Ramos (cell line): Measurements from ENCODE around the gene KLHL36.

Experiments
- in situ Hi-C: fragments of 300-500 bp; cut with MboI; formaldehyde crosslinking; loops from one replicate; pipeline ENCODE4 v1.14.3; 2022; ENCODE audit warnings: low sequenced_read_pairs; ENCODE audit not compliant: unreplicated experiment

KLHL36 gene

DNA sequence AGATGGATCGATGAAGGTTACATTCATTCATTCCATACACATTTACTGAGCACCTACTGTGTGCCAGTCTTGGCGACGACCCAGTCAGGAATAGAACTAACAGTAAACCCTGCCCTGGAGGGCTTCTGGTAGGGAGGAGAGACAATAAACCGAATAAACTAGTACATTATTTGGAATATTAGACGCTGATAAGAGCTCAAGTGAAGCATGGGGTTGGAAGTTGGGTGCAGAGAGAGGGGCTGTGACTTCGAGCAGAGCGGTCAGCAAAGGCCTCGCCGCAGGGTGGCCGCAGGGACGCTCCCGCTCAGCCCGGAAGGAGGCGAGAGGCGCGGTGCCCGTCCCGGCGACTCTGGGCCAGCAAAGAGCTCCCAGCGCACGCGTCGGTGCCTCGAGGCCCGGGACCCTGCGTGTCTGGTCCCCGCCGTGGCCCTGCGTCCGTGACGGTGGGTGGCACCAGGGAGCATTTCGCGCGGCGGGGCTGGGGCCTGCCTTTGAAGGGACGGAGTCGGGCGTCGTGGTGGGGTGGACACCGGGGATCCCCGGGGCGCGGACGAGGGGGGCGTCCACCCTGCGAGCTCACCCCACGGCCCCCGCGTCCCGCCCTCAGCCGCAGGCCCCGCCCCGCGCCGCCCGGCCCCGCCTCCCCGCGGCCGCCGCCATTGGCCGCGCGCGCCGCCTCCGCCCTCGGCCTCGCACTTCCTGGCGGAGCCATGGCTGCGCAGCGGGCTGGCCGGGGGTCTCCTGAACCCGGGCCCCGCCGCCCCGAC, at the start of gene KLHL36:
TSS of gene KLHL36 (plus strand) at position 684 of the 767 bp plus-strand sequence. CDS start 2,357 bp downstream, outside the sequence.
- in situ Hi-C loops = no loop called here

DNA sequence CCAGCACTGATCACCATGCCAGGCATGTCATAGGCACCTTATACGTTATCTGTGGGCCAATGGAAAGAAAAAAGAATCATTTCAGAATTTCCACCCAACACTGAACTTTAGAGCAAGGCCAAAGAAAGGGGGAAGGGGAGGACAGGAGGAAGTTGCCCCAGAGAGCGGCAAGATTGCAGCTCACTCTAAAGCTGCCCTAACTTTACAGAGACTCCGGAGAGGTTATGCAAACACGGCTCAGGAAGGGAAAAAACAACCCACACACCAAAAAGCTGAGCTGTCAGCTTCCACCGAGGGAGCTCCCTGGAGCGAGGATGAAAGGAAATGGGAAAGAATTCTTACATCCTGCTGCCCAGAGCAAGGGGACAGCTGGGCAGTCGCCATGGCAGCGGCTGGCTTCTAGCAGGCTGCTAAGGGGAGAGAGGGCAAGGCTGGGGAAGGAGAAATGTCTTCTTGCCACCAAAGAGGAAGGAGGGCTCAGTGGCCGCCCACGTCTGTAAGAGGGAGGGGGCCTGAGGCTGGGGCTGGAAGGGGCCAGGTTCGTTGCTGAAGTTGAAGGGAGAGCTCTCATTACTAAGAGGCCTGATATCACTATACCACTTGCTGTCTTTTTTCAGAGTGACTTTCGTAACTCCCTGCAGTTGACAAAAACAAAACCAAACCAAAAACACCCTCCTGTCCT, 48.6 kb upstream of the KLHL36 start:
- in situ Hi-C loops = no loop called here

DNA sequence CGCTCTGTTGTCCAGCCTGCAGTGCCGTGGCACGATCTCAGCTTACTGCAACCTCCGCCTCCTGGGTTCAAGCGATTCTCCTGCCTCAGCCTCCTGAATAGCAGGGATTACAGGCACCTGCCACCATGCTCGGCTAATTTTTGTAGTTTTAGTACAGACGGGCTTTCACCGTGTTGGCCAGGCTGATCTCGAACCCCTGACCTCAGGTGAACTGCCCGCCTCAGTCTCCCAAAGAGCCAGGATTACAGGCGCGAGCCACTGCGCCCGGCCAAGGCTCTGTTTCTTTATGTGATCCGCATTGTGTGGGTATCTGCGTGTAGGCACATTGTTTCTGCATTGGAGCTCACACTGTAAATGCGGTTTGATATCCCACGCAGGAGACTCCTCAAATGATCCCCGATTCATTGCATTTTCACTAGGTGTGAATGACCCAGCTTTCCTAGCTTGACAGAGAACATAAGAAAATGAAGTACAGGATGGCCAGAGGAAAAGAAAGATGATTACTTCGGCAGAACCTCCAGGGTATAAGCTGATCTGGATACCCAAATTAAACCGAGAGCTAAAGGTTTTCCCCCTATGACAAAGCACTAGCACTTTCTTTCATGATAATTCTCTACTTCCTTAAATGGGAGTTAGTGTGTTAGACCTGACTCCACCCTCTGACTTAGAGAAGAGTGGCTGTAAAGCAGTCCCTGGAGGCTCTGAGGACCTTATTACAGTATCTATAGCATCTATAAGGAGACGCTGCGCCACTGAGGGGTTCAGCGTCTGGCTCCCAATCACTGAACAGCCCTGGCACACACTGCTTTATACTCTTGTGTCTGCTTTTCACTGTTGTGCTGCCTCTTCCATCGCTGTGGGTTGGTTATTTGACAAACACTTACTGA, 47.7 kb upstream of the KLHL36 start:
- in situ Hi-C loops = no loop called here

DNA sequence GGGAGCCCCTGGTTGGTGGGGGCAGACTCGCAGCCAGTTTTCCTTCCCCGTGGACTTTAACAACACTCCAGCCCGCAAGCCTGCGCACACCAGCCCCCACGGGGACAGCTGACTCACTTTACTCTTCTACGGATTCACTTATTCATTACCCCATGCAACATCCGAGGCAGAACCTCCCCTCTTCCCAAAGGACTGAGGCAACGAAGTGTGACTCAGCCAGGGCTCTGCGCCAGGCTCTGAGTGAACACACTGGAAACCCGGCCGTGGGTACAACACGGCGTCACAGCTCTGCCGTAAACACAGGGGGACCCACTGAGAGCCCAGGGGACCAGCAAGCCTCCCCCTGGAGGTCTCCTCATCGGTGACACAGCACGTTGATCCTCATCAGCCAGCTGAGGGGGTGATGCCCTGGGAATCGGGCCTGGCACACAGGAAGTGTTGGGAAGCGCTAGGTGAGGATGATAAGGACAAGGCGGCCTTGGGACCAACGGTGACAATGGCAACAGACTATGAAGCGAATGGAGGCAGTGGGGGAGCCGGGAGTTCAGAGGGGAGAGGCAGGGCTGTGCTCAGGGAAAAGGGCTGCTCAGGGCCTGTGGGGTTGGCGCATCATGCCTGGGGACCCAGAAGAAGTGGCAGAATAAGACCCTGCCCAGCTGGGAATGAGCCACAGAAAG, 45.0 kb upstream of the KLHL36 start:
- in situ Hi-C loops = no loop called here

DNA sequence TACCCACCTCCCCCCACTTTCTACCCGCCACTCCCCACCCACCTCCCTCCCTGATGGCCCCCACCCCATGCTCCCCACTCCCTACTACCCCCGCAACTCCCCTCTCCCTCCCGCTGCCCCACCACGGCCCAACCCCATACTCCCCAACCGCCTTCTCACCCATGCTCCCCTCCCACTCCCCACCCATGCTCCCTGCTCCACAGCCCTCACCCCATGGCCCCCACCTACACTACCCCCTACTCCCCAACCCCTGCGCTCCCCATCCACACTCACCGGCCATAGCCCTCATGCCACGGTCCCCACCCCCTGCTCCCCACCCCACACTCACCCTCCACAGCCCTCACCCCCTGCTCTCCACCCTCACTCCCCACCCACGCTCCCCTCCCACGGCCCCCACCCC, 44.4 kb upstream of the KLHL36 start:
- in situ Hi-C loops = no loop called here

DNA sequence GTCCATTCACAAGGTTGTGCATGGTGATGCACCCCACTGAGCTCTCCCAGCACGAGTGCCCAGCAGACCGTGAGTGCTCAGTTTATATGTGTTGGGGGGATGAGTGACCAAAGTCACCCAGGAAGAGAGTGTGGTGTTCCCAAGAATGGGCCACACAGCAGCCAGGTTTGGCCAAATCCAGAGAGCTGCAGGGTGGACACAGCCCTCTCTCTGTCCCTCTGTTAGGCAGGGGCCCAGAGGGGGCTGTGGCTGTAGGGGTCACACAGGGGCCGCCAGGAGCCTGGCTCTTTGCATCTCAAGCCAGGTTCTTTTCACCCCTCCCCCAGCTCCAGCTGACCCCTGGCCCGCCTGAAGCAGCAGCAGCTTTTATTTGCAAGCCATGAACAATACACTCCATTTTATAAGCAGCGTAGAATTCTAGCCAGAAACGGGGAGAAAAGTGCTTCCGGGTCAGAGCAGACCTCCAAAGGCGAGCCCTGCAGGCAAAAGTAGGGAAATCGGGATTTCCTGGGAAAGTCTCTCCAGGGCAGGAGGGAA, 43.8 kb upstream of the KLHL36 start:
- in situ Hi-C loops = no loop called here

DNA sequence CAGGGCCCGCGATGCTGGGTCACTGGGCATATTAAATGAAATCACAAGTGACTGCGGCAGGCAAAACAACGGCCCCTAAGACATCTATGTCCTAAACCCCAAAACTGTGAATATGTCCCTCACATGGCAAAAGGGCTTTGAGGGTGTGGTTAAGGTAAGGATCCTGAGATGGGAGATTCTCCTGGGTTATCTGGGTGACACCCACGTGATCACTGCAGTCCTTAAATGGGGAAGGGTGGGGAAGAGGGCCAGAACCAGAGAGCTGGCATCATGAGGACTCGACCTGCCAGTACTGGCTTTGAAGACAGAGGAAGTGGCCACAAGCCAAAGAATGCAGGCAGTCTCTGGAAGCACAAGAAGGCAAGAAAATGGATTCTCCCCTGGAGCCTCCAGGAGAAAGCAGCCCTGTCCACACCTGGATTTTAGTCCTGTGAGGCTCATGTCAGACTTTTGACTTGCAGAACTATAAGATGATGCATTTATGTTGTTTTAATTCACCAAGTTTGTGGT, 42.9 kb upstream of the KLHL36 start:
- in situ Hi-C loops = no loop called here

DNA sequence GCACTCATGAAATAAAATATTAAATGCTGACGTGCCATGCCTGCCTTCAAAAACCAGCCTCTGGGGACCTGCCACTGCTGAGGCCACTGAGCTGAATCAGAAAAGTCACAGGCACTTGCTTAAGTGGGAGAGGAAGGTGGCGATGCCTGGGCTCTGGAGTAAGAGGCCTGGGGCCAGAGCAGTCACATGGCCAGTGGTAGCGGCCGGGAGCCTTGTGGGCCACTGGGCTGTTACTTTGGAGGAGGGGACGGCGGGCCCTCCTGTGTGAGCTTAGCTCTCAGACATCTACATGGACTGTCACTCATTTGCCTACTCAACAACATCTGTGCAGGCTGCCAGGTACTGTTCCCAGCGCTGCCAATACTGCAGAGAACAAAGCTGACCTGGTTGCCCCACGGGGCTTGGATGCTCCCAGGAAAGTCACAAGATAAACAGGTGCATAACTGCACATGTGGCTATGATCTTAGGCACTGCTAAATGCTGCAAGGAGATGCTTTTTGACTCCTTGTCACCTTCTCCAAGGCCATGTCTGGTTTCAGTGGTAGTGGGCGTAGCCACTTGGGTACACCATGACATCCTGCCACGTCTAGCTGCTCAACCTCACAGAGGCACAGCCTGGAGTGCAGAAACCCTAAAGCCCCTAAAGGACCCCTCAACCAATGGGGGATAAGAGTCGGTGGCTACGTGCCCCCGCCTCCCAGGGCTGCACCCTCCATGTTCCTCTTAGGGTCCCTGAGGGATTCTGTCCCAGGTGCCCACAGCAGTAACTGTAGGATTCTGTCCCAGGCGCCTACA, 42.0 kb upstream of the KLHL36 start:
- in situ Hi-C loops = no loop called here

DNA sequence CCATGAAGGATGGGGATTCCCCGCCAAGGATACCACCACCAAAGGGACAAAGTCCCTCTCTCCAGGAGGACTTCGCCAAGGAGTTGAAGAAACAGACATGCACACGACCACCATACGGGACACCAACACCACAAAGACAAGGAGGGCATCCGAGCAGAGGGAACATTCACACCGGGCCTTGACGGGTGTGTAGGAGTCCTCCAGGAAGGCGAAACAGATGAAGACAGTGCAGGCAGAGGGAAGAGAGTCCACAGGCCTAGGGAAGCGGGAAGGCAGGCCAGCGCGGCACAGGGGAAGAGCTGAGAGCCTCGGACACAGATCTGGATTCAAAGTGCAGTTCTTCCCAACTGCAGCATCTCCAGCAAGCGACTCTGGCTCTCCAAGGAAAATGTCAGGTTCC, 41.2 kb upstream of the KLHL36 start:
- in situ Hi-C loops = no loop called here

DNA sequence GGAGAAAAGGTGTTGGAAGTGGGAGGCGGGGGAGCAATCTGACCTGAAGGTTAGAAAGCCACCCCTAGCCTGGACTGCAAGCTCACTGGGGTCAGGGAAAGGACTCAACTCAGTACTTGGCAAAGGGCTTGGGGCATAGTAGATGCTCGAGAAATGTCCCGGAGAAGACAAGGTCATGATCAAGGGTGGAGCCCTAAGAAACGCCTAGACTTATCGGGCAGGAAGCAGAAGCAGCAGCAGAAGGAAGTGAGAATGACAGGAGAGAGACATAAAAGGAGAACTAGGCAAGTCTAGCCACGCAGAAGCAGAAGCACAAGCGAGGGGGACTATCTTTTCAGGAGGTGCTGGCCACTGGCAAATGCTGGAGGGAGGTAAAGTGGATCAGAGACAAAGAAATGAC, 40.6 kb upstream of the KLHL36 start:
- in situ Hi-C loops = no loop called here

DNA sequence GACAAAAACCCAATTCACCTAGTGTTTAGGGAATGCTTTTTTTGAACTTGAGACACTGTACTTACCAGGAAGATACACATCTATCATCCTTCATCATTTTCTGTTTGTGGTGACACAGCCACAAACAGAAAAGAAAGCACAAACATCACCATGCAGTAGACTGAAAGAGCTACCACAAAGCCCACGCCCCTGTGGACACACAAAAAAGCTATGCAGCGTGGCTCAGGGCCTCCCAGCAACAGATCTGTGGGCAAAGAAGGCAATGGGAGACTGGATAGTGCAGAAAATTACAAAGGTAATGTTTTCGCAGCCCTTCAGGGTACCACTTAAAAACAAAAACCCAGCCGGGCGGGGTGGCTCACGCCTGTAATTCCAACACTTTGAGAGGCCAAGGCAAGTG, 40.0 kb upstream of the KLHL36 start:
- in situ Hi-C loops = no loop called here

DNA sequence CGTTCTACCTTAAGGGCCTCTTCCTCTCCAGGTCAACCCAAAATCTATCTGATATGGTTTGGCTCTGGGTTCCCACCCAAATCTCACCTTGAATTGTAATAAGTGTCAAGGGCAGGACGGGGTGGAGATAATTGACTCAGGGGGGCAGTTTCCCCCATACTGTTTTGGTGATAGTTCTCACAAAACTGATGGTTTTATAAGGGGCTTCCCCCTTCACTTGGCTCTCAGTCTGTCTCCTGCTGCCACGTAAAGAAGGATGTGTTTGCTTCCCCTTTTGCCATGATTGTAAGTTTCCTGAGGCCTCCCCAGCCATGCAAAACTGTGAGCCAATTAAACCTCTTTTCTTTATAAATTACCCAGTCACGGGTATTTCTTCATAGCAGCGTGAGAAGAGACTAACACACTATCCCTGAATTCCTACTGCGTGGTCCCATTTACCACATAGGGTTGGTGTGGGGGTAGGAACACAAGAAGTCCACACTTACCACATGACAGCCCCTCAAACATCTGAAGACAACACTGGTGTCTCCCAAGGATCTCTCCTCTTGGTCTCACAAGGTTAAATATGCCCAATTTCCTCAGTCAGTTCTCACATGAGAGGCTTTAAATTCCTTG, 38.6 kb upstream of the KLHL36 start:
- in situ Hi-C loops = no loop called here

DNA sequence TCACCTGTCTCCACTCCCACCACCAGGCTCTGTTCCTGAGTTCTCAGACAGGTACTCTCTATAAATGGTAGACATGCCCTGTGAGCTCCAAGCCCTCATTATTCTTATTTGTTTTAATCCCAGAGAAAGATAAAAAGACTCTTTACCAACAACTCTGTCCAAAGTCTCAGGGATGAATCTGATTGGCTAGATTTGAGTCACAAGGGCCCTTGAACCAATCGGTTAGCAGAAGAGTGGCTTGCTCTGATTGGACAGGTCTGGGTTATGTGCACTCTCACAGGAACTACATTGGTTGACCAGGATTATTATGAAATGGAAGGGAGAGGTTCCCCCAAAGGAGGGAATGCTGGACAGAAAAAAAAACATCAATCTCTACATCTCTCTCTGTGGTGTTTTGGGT, 37.9 kb upstream of the KLHL36 start:
- in situ Hi-C loops = no loop called here

DNA sequence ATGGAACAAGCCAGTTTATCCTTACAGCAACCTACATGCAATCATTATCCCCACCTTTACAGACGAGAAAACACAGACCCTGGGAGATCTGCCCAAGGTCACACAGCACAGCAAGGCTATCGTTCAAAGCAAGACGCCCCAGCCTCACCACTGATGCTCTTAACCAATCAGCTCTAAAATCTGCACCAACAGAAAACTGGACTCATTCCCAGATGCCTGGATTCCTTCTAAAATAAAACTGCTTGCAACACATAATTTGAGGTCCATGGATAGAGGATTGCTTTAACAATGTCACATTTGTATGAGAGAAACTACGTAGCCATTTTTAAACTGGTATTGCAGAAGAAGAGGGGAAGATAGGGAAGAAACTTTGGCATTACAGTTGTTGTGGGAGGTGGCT, 37.3 kb upstream of the KLHL36 start:
- in situ Hi-C loops = no loop called here

DNA sequence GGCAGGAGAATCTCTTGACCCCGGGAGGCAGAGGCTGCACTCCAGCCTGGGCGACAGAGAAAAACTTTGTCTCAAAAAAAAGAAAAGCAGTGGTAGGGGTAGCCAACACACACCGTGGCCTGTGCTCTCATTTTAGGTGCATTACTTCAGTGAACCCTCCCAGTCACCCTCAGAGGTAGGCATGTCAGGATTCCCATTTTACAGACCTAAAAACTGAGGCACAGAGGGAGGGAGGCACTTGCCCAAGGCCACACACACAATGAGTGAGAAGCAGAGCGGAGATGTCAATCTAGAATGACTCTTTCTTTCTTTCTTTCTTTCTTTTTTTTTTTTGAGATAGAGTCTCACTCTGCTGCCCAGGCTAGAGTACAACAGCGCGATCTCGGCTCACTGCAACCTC, 35.6 kb upstream of the KLHL36 start:
- in situ Hi-C loops = no loop called here

DNA sequence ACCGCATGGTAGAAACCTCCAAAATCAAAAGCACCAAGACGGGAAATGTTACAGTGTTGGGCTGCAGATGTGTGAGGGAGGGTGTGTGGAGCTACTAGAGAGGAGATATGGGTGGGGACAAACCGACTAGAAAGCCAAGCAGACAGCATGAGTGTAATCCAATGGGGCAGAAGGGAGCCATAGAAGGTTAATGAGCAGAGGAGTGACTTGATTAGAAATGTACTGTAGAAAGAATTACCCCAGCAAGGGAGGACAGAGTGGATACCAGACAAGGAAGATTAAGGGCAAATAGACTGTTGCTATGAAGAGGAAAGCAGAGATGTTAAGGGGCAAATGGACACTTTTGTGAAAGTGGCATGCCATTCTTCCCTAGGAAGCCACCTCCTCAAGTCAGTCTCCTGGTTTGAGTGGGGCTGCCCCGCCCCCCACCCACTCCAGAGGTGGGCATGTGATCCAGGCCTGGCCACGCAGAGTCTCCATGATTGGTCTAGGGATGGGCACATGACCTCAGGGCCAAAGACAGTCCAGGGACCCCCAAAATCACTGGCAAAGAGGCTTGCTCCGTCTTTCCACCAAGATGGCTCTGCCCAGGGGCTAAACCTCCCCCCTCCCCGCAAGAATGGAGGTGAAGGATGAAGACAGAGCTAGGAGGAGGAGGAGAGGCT, 34.8 kb upstream of the KLHL36 start:
- in situ Hi-C loops = no loop called here

DNA sequence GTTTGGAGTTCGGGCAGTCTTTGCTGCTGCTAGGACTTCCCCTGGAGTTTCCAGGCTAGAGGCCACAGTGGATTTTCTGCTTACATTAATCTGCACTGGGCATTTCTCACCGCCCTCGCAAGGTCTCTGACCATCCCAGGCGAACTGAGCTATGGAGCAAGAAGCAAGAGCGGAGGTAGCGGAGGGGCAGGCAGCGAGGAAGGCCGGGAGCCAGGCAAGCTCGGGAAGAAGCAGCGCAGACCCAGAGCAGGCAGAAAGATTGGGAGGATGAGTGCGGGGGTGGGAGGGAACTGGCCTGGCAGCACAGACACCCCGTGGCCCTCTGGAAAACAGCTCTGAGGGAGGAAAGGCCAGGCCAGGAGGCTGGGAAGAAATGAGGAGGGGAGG, 34.2 kb upstream of the KLHL36 start:
- in situ Hi-C loops = no loop called here

DNA sequence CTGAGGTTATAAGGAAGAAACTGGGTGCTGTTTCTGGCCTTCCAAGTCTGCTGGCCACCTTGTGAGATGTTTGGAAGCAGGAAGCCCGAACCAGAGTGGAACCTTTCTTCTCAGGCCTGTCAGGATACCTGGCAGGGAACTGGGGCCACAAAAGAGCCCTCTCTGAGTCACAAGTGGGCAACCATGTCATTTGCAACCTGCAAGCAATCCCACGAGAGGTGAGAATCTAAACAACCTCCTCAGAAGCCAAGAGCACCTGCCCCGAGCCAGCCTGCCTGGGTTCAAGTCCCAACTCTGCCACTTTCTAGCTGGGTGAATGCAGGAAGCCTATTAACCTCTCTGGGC, 33.7 kb upstream of the KLHL36 start:
- in situ Hi-C loops = no loop called here
